Measurements from ENCODE around the gene OTOP2. TPM values are rescaled to one million over a fixed set of nuclear protein-coding genes. Genes with fewer than 3 reads are reported as not detected.

OTOP2 gene
- total RNA-seq, 1 donor from 2014 or later, result not detected

DNA sequence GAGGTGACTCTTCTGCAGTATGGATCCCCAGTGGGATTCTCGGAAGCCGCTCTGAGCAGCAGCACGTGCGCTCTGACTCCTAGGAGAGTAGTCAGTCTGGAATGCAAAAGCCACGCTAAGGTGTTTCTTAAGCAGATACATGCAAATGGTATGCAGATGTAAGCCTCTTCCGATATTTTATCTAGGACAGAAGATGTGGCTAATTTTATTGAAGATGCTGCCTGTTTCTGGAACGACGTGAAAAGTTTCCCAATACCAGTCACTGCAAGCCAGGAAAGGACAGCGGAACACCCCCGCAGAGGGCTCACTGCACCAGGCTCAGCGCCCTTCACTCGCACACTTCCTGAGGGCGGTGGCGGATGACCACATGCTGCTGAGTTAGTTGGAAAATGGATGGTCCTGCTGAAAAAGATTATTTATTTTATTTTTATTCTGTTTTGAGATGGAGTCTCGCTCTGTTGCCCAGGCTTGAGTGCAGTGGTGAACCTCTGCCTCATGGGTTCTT, 40.8 kb upstream of the OTOP2 start:
- H3K4me1 Mint-ChIP-seq, result no peaks in the 10 kb centered on the region
- TF ChIP-seq CTCF (conservative IDR thresholded peaks at IDR 0.05), result no peak
- H3K4me3 Mint-ChIP-seq, result no peak overlapping the region
- H3K27me3 Mint-ChIP-seq (ENCODE audit: low read depth), result peaks cover 46% of the 10 kb centered on the region
- no peak overlapping the region for H3K27ac Mint-ChIP-seq (ENCODE audit: unreplicated experiment)
- DNase-seq (ENCODE audit: low read depth, low spot score), result no peak
- H3K9me3 Mint-ChIP-seq, result no peaks in the 10 kb centered on the region
- H3K36me3 Mint-ChIP-seq (ENCODE audit: low read depth), result no peaks in the 10 kb centered on the region

DNA sequence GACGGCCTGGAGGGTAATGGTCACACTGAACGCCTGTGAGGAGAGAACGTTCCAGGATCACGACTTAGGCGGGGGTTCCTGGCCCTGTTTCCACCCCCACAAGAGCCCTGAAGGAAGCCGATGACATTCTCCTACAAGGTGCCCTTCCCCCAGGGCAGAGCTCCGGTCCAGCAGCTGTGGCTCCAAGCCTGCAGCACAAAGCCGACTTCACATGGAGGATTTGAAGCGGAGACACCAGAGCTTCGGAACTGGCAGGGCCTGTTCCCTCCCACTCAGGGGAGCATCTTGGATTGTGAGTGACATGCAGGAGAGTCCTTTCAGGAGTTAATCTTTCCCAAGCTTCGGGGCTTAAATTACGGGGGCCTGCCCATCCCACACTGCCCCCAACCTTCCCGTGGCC, 35.6 kb upstream of the OTOP2 start:
- DNase-seq (ENCODE audit: low read depth, low spot score), result no peak
- TF ChIP-seq CTCF (conservative IDR thresholded peaks at IDR 0.05), result no peak
- Mint-ChIP-seq H3K36me3 (ENCODE audit: low read depth) (no peaks in the 10 kb centered on the region), H3K9me3 (no peaks in the 10 kb centered on the region), H3K4me1 (no peaks in the 10 kb centered on the region), H3K27ac (ENCODE audit: unreplicated experiment) (no peak overlapping the region), H3K4me3 (no peak overlapping the region), H3K27me3 (ENCODE audit: low read depth) (peaks cover 59% of the 10 kb centered on the region)

DNA sequence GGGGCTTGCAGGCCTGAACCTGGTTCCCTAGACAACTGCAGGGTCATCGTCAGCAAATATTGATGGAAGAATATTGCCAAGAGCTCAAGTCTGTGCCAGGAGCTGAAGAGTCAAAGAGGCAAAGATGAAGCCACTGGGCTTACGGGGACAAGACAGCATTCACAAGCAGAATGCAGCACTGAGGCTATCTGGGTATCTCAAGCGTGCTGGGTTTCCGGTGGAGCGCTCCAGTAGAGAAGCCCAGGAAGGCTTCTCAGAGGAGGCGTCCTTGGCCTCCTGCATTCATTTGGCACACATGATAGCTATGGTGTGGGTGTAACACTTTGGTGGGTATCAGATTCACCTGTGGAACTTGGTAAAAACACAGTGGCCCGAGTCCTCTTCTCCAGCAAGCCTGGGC, 33.5 kb upstream of the OTOP2 start:
- no peak for TF ChIP-seq CTCF (conservative IDR thresholded peaks at IDR 0.05)
- Mint-ChIP-seq H3K9me3 (no peaks in the 10 kb centered on the region), H3K4me1 (peaks cover 4% of the 10 kb centered on the region), H3K4me3 (no peak overlapping the region), H3K27me3 (ENCODE audit: low read depth) (peaks cover 71% of the 10 kb centered on the region), H3K36me3 (ENCODE audit: low read depth) (no peaks in the 10 kb centered on the region), H3K27ac (ENCODE audit: unreplicated experiment) (no peak overlapping the region)
- no peak for DNase-seq (ENCODE audit: low read depth, low spot score)

GRCh38 chr17:74892013-74892841, 31.8 kb upstream of the OTOP2 start:
- H3K27me3 Mint-ChIP-seq (ENCODE audit: low read depth), result peaks cover 78% of the 10 kb centered on the region
- H3K9me3 Mint-ChIP-seq, result no peaks in the 10 kb centered on the region
- H3K4me1 Mint-ChIP-seq, result peaks cover 4% of the 10 kb centered on the region
- H3K4me3 Mint-ChIP-seq, result no peak overlapping the region
- H3K36me3 Mint-ChIP-seq (ENCODE audit: low read depth), result no peaks in the 10 kb centered on the region
- no peak overlapping the region for H3K27ac Mint-ChIP-seq (ENCODE audit: unreplicated experiment)
- DNase-seq (ENCODE audit: low read depth, low spot score), result no peak
- no peak for TF ChIP-seq CTCF (conservative IDR thresholded peaks at IDR 0.05)

- Mint-ChIP-seq H3K27ac (ENCODE audit: unreplicated experiment) (no peak within 1 kb of the TSS), H3K27me3 (ENCODE audit: low read depth) (peaks cover 83% of the 10 kb centered on the region)
- no peak for DNase-seq (ENCODE audit: low read depth, low spot score)
These were observed 30.8 kb upstream of the OTOP2 start, which contains the start of gene FADS6 for GRCh38 chr17:74892974-74893911. Gene FADS6 (minus strand): TSS chr17:74893633. CDS start chr17:74893595, 38 bp downstream.

More at GRCh38 chr17:74892974-74893911, 30.8 kb upstream of the OTOP2 start, which contains the start of gene FADS6:
- Mint-ChIP-seq H3K36me3 (ENCODE audit: low read depth) (no peaks in the 10 kb centered on the region), H3K9me3 (no peaks in the 10 kb centered on the region), H3K4me1 (peaks cover 4% of the 10 kb centered on the region), H3K4me3 (no peak within 1 kb of the TSS)
- no peak for TF ChIP-seq CTCF (conservative IDR thresholded peaks at IDR 0.05)

Measured in neural crest cell (in vitro differentiated cells).